H54 (cell line): ENCODE results near the gene CYP2J2.

Source experiments
- DNase-seq: peaks from one replicate; pipeline ENCODE4 v3.0.0; 2011; ENCODE audit warnings: low spot score, mixed read lengths; ENCODE audit not compliant: insufficient read length
- FAIRE-seq: peaks from 3 replicates; lab custom pipeline; 2011; peaks lifted over from hg19 to GRCh38; lab: Jason Lieb, UNC
- POLR2A ChIP-seq: IDR thresholded peaks from 2 replicates; pipeline ENCODE4 v1.6.1; 2011; ENCODE audit warnings: low read depth, mild to moderate bottlenecking, low read length

The CYP2J2 gene

DNA sequence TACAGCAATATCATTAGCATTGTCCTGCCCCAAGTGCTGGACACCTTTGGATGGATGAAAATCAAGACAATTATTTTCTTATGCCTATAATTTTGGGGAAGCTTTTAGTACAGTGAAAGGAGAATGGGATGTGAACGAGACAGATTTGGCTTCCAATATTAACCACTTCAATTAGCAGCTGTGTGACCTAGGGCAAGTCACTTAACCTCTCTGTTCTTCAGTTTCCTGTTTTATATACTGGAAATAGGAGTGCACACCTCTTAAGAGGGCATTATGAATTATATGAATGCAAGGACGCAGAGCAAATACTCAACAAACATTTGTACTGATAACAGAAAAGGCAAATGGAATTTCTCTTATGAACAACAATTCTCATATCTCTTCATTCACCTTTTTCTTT lies 18.5 kb downstream of the CYP2J2 start:
- no peak for TF ChIP-seq POLR2A
- no peak for FAIRE-seq
- DNase-seq, result no peak

DNA sequence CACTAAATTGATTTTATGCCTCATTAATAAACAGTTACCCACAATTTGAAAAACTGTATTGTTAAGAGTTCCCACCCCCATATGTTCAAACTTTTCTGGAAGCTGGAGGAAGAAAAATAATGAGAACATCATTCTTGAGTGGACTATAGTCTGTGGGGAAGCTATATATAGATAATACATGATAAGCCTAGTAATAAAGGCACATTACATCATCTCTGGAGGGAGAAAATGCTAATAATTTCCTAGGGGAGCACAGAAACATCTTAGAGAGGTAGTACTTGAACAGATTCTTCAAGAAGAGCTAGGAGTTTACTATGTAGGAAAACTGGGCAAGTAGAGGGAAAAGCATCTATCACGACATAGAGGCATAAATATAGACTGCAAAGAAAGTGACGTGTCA lies 19.6 kb downstream of the CYP2J2 start:
- no peak for DNase-seq
- FAIRE-seq, result no peak

DNA sequence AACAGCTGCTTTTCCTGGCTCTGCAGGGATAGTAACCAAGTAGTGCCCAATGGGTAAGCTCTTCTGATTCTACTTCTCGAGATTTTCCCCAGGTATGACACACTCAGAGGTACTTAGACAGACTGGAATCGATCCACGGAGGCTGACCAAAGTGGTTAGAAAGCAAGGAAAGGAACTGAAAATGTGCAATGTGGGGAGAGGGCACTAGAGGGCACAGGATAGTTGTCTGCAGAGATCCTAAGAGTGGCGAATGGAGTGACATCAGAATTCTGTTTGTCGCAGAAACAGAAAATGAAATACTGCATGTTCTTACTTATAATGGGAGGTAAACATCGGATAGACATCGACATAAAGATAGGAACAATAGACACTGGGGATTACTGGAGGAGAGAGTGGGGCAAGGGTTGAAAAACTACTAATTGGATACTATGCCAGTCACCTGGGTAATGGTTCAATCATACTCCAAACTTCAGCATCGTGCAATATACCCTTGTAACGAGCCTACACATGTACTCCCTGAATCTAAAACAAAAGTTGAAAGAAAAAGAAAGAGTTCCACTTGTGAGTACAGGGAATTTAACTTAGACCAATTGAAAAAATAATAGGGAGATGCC lies 23.3 kb downstream of the CYP2J2 start:
- FAIRE-seq, result peak; percentile 52
- no peak for TF ChIP-seq POLR2A
- DNase-seq, result no peak

More for the DNA sequence above, 19.6 kb downstream of the CYP2J2 start:
- no peak for TF ChIP-seq POLR2A

DNA sequence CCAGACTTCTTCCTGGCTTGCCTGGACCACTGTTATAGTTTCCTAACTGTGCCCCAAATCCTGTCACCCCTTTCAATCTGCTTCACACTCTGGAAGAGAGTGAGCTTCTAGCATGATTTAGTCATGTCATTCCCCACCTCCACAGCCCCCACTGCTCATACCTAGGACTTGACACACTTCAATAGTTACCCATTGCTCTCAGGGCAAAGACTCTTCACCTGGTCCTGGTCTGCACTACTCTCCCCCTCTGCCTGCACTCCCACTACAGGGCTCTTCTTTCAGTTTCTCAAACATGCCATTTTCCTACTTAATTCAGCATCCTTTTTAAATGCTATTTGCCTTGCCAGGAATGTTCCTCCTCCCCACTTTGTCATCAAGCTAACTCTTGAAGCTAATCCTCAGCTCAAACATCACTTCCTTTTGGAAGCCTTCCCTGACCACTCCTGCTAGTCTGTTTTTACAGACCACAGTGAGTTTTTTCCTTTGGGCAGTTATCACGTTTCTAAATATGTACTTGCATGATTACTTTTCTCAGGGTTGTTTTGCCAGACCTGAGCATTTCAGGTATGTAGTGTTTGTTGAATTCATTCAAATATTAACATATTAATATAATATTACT lies 24.7 kb downstream of the CYP2J2 start:
- no peak for DNase-seq
- no peak for FAIRE-seq
- TF ChIP-seq POLR2A, result no peak

DNA sequence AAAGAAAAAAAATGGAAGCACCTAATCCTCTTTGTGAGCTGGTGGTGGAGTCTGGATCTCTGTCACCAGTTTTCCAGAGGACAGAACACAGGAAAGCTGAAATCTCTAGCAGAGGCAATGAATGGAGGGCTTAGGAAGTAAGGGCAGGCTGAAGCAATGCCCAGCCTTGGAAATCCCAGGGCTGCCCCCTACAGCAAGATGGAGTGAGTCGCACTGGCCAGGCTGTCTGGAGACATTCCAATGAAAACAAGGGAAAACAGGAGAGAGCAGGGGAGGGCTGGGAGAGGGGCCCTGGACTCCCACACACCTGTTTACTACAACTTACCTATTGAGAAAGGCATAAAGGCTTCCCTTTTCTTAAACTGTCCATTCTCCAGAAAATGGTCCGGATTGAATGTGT lies 25.9 kb downstream of the CYP2J2 start:
- FAIRE-seq (no peak), DNase-seq (no peak)
- TF ChIP-seq POLR2A, result no peak

DNA sequence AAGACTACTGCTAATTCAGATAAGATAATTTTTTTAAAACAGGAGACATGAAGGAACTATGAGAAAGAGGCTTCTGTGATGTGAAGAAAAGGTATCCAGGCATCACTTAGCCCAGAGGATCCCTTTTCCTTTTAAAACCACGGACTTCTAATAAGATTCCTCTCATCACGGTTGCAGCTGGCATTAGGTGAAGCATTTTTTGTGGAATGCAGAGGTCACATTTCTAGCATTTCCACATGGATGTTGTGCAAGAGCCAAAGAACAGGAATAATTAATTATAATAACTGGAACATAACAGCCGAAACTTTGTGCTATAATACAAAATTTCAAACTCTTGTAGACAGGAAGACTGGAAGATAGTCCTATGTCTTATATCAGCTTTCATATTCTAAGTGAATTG lies 27.6 kb downstream of the CYP2J2 start:
- DNase-seq (no peak), FAIRE-seq (no peak)
- TF ChIP-seq POLR2A, result no peak

DNA sequence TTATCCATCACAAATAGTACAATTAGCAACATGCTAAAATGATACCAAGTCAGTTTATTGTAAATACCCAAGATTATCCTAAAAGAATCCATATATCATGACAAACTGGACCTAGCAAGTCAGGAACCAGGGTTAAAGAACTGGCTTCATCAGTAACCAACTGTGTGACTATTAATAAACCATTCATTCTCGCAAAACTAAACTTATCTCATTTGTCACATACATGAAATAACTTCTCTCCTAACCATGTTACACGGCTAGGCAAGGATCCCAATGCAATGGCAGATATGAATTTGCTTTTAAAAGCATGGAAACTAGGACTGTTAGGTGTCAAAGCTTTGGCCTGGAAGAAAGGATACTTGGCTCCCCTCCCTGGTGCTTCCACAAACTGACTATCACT lies 29.4 kb downstream of the CYP2J2 start:
- no peak for TF ChIP-seq POLR2A
- no peak for DNase-seq
- FAIRE-seq, result no peak

GRCh38 chr1:59892841-59893811 lies 33.4 kb downstream of the CYP2J2 start:
- DNase-seq, result no peak
- no peak for FAIRE-seq
- TF ChIP-seq POLR2A, result no peak

- FAIRE-seq, result no peak
- no peak for TF ChIP-seq POLR2A
- DNase-seq, result no peak
Measured at GRCh38 chr1:59885160-59885832, 41.3 kb downstream of the CYP2J2 start.

DNA sequence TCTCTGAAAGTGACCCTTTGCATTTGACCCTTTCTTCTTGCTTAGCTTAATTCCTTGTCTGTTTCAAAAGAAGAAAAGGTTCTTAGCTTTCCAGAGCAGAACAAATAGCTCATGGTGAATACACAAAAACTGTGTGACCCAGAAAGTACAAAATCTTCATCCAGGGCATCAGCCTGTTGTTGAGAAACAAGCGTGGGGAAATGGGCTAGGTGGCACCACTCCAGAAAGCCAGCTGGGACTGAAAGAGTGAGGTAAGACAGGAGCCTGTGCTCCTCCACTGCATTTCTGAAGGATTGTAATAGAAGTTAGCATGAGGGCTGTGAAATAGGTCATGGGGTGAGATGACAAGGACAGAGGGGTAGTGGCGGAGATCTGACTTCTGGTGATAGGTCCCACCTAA lies 45.8 kb downstream of the CYP2J2 start:
- FAIRE-seq (no peak), DNase-seq (no peak)
- TF ChIP-seq POLR2A, result no peak

GRCh38 chr1:59879996-59880505 lies 46.5 kb downstream of the CYP2J2 start:
- no peak for TF ChIP-seq POLR2A
- DNase-seq (no peak), FAIRE-seq (no peak)

GRCh38 chr1:59879574-59879973 lies 47.0 kb downstream of the CYP2J2 start:
- FAIRE-seq (no peak), DNase-seq (no peak)
- no peak for TF ChIP-seq POLR2A

DNA sequence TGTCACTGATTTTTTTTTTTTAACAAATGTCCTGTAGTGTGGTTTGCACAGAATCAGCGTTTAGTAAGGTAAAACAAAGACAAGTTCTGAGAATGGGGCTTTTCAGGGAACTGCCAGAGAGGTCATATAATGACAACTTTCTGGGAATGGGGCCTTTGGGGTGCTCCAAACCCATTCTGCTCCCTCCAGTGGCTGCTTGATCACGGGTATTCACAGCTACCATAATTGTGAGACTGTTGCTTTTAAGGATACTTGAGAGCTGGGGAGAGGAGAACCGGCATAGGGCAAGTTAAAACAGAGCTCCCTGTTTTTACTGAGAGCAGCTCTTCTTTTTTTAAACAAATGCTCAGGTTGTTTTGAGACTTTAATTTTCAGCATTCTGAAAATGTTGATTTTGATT lies 48.2 kb downstream of the CYP2J2 start:
- DNase-seq (no peak), FAIRE-seq (no peak)
- TF ChIP-seq POLR2A, result no peak

DNA sequence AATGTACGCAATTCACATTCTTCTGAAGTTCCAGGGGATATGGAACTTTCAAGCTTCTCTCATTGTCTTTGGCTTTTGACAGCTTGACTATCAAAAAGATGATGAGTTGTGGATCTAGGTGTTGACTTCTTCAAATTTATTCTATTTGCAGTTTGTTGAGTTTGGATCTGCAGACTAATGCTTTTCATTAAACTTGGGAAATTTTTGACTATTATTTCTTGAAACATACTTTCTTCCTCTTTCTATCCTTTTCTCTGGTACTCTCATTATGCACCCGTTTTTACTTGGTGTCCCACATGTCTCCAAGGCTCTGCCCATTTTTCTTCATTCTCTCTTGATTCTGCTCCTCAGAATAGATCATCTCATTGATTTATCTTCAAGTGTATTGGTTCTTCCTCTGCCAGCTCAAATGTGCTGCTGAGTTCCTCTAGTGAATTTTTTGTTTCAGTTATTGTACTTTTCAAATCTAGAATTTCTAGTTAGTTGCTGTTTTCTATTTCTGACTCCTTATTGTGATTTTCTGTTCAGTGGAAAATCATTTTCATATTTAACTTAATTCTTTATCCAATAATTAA lies 49.4 kb downstream of the CYP2J2 start:
- no peak for TF ChIP-seq POLR2A
- FAIRE-seq (no peak), DNase-seq (no peak)
